ENCODE data around the gene KIAA1755.

DNA sequence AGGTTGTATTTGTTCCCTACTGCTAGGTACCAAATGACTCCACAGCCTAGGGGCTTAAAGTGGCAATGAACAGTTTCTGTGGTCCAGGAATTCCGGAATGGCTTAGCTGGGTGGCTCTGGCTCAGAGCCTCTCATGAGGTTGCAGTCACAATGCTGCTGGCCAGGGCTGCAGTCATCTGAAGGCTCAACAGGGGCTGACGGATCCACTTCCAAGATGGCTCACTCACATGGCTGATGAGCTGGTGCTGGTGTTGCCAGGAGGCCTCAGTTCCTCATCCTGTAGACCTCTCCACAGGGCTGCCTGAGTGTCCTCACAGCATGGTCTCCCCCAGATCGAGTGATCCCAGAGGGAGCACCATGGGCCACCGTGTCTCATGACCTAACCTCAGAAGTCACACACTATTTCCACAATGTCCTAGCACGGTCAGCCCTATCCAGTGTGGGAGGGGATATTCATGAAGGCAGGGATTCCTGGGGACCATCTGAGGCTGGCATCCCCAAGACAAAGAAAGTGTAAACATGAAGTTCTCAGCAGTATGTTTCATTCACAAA, 24.4 kb upstream of the KIAA1755 start:
- TF ChIP-seq, protein P1, sequence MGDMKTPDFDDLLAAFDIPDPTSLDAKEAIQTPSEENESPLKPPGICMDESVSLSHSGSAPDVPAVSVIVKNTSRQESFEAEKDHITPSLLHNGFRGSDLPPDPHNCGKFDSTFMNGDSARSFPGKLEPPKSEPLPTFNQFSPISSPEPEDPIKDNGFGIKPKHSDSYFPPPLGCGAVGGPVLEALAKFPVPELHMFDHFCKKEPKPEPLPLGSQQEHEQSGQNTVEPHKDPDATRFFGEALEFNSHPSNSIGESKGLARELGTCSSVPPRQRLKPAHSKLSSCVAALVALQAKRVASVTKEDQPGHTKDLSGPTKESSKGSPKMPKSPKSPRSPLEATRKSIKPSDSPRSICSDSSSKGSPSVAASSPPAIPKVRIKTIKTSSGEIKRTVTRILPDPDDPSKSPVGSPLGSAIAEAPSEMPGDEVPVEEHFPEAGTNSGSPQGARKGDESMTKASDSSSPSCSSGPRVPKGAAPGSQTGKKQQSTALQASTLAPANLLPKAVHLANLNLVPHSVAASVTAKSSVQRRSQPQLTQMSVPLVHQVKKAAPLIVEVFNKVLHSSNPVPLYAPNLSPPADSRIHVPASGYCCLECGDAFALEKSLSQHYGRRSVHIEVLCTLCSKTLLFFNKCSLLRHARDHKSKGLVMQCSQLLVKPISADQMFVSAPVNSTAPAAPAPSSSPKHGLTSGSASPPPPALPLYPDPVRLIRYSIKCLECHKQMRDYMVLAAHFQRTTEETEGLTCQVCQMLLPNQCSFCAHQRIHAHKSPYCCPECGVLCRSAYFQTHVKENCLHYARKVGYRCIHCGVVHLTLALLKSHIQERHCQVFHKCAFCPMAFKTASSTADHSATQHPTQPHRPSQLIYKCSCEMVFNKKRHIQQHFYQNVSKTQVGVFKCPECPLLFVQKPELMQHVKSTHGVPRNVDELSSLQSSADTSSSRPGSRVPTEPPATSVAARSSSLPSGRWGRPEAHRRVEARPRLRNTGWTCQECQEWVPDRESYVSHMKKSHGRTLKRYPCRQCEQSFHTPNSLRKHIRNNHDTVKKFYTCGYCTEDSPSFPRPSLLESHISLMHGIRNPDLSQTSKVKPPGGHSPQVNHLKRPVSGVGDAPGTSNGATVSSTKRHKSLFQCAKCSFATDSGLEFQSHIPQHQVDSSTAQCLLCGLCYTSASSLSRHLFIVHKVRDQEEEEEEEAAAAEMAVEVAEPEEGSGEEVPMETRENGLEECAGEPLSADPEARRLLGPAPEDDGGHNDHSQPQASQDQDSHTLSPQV (IDR thresholded peaks at IDR 0.05) = no peak
- TF ChIP-seq SMAD1 (IDR thresholded peaks at IDR 0.05; ENCODE audit: low read depth, partially characterized antibody) = no peak
- TF ChIP-seq ZZZ3 (IDR thresholded peaks at IDR 0.05; ENCODE audit: control insufficient read depth, insufficient read length, low read depth) = no peak
- TF ChIP-seq, protein P2, sequence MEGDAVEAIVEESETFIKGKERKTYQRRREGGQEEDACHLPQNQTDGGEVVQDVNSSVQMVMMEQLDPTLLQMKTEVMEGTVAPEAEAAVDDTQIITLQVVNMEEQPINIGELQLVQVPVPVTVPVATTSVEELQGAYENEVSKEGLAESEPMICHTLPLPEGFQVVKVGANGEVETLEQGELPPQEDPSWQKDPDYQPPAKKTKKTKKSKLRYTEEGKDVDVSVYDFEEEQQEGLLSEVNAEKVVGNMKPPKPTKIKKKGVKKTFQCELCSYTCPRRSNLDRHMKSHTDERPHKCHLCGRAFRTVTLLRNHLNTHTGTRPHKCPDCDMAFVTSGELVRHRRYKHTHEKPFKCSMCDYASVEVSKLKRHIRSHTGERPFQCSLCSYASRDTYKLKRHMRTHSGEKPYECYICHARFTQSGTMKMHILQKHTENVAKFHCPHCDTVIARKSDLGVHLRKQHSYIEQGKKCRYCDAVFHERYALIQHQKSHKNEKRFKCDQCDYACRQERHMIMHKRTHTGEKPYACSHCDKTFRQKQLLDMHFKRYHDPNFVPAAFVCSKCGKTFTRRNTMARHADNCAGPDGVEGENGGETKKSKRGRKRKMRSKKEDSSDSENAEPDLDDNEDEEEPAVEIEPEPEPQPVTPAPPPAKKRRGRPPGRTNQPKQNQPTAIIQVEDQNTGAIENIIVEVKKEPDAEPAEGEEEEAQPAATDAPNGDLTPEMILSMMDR (IDR thresholded peaks at IDR 0.05 in 2 of 3, conservative IDR thresholded peaks at IDR 0.05 in 1 of 3; ENCODE audit: control insufficient read depth in 2 of 3, extremely low read depth in 1 of 3, insufficient read depth in 1 of 3, low read depth in 3 of 3, low read length in 3 of 3) = no peak
- no peak for TF ChIP-seq TAF1 (IDR thresholded peaks at IDR 0.05; ENCODE audit: borderline replicate concordance, low read depth, low read length)
- no peak for TF ChIP-seq RAD21 (IDR thresholded peaks at IDR 0.05; ENCODE audit: insufficient read depth, low read depth, low read length)
- TF ChIP-seq POLR2A (IDR thresholded peaks at IDR 0.05; ENCODE audit: low read depth, low read length) = no peak
- TF ChIP-seq, protein P3, sequence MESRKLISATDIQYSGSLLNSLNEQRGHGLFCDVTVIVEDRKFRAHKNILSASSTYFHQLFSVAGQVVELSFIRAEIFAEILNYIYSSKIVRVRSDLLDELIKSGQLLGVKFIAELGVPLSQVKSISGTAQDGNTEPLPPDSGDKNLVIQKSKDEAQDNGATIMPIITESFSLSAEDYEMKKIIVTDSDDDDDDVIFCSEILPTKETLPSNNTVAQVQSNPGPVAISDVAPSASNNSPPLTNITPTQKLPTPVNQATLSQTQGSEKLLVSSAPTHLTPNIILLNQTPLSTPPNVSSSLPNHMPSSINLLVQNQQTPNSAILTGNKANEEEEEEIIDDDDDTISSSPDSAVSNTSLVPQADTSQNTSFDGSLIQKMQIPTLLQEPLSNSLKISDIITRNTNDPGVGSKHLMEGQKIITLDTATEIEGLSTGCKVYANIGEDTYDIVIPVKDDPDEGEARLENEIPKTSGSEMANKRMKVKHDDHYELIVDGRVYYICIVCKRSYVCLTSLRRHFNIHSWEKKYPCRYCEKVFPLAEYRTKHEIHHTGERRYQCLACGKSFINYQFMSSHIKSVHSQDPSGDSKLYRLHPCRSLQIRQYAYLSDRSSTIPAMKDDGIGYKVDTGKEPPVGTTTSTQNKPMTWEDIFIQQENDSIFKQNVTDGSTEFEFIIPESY (IDR thresholded peaks at IDR 0.05) = no peak
- TF ChIP-seq BRCA1 (IDR thresholded peaks at IDR 0.05; ENCODE audit: low read depth, low read length) = no peak
- TF ChIP-seq FOS (IDR thresholded peaks at IDR 0.05; ENCODE audit: borderline replicate concordance, extremely low read depth, insufficient read length) = no peak
- TF ChIP-seq, protein P4, sequence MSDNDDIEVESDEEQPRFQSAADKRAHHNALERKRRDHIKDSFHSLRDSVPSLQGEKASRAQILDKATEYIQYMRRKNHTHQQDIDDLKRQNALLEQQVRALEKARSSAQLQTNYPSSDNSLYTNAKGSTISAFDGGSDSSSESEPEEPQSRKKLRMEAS (IDR thresholded peaks at IDR 0.05; ENCODE audit: low read depth, low read length) = no peak
- TF ChIP-seq EP300 (IDR thresholded peaks at IDR 0.05; ENCODE audit: borderline replicate concordance in 1 of 2, control insufficient read depth in 1 of 2, low read depth in 2 of 2, low read length in 2 of 2) = no peak
- no peak for TF ChIP-seq RCOR1 (conservative IDR thresholded peaks at IDR 0.05; ENCODE audit: low read depth, low read length)
- TF ChIP-seq RAD51 (IDR thresholded peaks at IDR 0.05) = no peak

Measured in GM12878 (cell line).